ENCODE results near the gene CDK10.

- TF ChIP-seq, protein P1, sequence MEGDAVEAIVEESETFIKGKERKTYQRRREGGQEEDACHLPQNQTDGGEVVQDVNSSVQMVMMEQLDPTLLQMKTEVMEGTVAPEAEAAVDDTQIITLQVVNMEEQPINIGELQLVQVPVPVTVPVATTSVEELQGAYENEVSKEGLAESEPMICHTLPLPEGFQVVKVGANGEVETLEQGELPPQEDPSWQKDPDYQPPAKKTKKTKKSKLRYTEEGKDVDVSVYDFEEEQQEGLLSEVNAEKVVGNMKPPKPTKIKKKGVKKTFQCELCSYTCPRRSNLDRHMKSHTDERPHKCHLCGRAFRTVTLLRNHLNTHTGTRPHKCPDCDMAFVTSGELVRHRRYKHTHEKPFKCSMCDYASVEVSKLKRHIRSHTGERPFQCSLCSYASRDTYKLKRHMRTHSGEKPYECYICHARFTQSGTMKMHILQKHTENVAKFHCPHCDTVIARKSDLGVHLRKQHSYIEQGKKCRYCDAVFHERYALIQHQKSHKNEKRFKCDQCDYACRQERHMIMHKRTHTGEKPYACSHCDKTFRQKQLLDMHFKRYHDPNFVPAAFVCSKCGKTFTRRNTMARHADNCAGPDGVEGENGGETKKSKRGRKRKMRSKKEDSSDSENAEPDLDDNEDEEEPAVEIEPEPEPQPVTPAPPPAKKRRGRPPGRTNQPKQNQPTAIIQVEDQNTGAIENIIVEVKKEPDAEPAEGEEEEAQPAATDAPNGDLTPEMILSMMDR (IDR thresholded peaks at IDR 0.05), result no peak
- no peak for TF ChIP-seq POLR2A (IDR thresholded peaks at IDR 0.05)
These were observed 30.6 kb downstream of the CDK10 start for GRCh38 chr16:89716916-89717687.
